ENCODE measurements around the gene MAP3K14. TPM values are rescaled to one million over a fixed set of nuclear protein-coding genes. Genes with fewer than 3 reads are reported as not detected.

Gene MAP3K14
- total and polyA plus RNA-seq, 2 of the 4 experiments (the other 2 are of a cell fraction): 4.1 to 21.7 TPM

GRCh38 chr17:45338996-45339535, 22.2 kb upstream of the MAP3K14 start:
- no peak overlapping the region for H3K56ac ChIP-seq (ENCODE audit: extremely low read depth, insufficient read depth, low read length)
- H3K27ac ChIP-seq (ENCODE audit: insufficient read depth, low read length): no peak overlapping the region
- DNase-seq (no peak), ATAC-seq (ENCODE audit: low read depth) (no peak)
- H2BK120ac ChIP-seq (ENCODE audit: low read depth, low read length): no peak overlapping the region
- H3K4ac ChIP-seq (ENCODE audit: low read depth, low read length): no peak overlapping the region
- WGBS, 2 experiments (ENCODE audit: extremely low coverage in 2 of 2, insufficient read length in 1 of 2): 83% methylated on average over 1 of the region's 8 CpGs; no CpG with 5 or more reads in 1 of the 2 experiments
- peaks cover 9% of the 10 kb centered on the region for H3K4me1 ChIP-seq (ENCODE audit: control insufficient read depth, insufficient read depth, low read length)
- H2BK20ac ChIP-seq (ENCODE audit: low read depth, low read length): no peak overlapping the region
- H3K18ac ChIP-seq (ENCODE audit: low read depth, low read length): no peak overlapping the region
- no peak overlapping the region for H2AK9ac ChIP-seq (replicated peaks; ENCODE audit: low read depth, low read length, poor library complexity)
- TF ChIP-seq NFE2L2 (IDR thresholded peaks at IDR 0.05; ENCODE audit: low read depth, low read length) (no peak), SMC3 (IDR thresholded peaks at IDR 0.05; ENCODE audit: low read depth, low read length) (no peak), FOS (IDR thresholded peaks at IDR 0.05; ENCODE audit: low read depth, low read length) (no peak), RAD21 (IDR thresholded peaks at IDR 0.05; ENCODE audit: low read length) (no peak), CEBPB (IDR thresholded peaks at IDR 0.05; ENCODE audit: low read depth, low read length) (no peak), CHD1 (IDR thresholded peaks at IDR 0.05; ENCODE audit: low read depth, low read length) (no peak), BHLHE40 (IDR thresholded peaks at IDR 0.05; ENCODE audit: low read depth, low read length) (no peak), MXI1 (IDR thresholded peaks at IDR 0.05; ENCODE audit: borderline replicate concordance, low read depth, low read length) (no peak)
- TF ChIP-seq, protein P1, sequence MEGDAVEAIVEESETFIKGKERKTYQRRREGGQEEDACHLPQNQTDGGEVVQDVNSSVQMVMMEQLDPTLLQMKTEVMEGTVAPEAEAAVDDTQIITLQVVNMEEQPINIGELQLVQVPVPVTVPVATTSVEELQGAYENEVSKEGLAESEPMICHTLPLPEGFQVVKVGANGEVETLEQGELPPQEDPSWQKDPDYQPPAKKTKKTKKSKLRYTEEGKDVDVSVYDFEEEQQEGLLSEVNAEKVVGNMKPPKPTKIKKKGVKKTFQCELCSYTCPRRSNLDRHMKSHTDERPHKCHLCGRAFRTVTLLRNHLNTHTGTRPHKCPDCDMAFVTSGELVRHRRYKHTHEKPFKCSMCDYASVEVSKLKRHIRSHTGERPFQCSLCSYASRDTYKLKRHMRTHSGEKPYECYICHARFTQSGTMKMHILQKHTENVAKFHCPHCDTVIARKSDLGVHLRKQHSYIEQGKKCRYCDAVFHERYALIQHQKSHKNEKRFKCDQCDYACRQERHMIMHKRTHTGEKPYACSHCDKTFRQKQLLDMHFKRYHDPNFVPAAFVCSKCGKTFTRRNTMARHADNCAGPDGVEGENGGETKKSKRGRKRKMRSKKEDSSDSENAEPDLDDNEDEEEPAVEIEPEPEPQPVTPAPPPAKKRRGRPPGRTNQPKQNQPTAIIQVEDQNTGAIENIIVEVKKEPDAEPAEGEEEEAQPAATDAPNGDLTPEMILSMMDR (conservative IDR thresholded peaks at IDR 0.05; ENCODE audit: low read depth, low read length): no peak
- TF ChIP-seq, protein P2, sequence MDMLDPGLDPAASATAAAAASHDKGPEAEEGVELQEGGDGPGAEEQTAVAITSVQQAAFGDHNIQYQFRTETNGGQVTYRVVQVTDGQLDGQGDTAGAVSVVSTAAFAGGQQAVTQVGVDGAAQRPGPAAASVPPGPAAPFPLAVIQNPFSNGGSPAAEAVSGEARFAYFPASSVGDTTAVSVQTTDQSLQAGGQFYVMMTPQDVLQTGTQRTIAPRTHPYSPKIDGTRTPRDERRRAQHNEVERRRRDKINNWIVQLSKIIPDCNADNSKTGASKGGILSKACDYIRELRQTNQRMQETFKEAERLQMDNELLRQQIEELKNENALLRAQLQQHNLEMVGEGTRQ (IDR thresholded peaks at IDR 0.05; ENCODE audit: low read depth, low read length): no peak
- H4K20me1 ChIP-seq (ENCODE audit: insufficient read depth, low read length): no peaks in the 10 kb centered on the region
- in situ Hi-C loops (cut with MboI; ENCODE audit: low sequenced_read_pairs): no loop called here
- no peak overlapping the region for H2BK15ac ChIP-seq (ENCODE audit: low read depth, low read length)
- no TSS peak for BruUV-seq (replicated peaks)
- intact Hi-C loops (cut with micrococcal nuclease): no loop called here
- dilution Hi-C loops (cut with HindIII; ENCODE audit: low sequenced_read_pairs, unreplicated experiment): no loop called here
- H4K91ac ChIP-seq (ENCODE audit: insufficient read depth, low read depth, low read length): no peak overlapping the region
- H3K27me3 ChIP-seq (ENCODE audit: control insufficient read depth, insufficient read depth, low read length): no peaks in the 10 kb centered on the region
- H3K9ac ChIP-seq (ENCODE audit: low read depth, low read length): no peak overlapping the region
- H3K9me1 ChIP-seq (ENCODE audit: insufficient read depth, low read length): peaks cover 13% of the 10 kb centered on the region
- no peaks in the 10 kb centered on the region for H3K9me3 ChIP-seq (ENCODE audit: control insufficient read depth, insufficient read depth, low read length)
- no peak overlapping the region for H3K4me3 ChIP-seq (ENCODE audit: insufficient read depth, low read depth, low read length)
- no peak overlapping the region for H2AK5ac ChIP-seq (ENCODE audit: low read depth, low read length)
- H3K23ac ChIP-seq (ENCODE audit: low read depth, low read length): no peak overlapping the region
- H3K14ac ChIP-seq (replicated peaks; ENCODE audit: low read depth, low read length): no peak overlapping the region
- no peaks in the 10 kb centered on the region for H3K36me3 ChIP-seq (ENCODE audit: control insufficient read depth, insufficient read depth, low read length)
- no peak overlapping the region for H4K5ac ChIP-seq (ENCODE audit: low read depth, low read length)
- POLR2A ChIA-PET (ENCODE audit: unreplicated experiment): no interaction called here
- no peak overlapping the region for H3K4me2 ChIP-seq (ENCODE audit: low read depth, low read length)
- H3K79me1 ChIP-seq (ENCODE audit: low read depth in 1 of 2, low read length in 2 of 2): no peaks in the 10 kb centered on the region
- CTCF ChIA-PET: no interaction called here
- H2BK5ac ChIP-seq (ENCODE audit: low read depth, low read length, poor library complexity, severe bottlenecking): no peak overlapping the region
- H2AFZ ChIP-seq (replicated peaks; ENCODE audit: low read length, poor library complexity): no peak overlapping the region
- no peak overlapping the region for H4K8ac ChIP-seq (ENCODE audit: low read depth in 2 of 2, low read length in 2 of 2)
